ENCODE results near the gene WDFY4.

WDFY4 gene

GRCh38 chr10:48710647-48711275 is 26.1 kb downstream of the WDFY4 start:
- no peak for DNase-seq (ENCODE audit: low read depth)

GRCh38 chr10:48711830-48712229 is 27.2 kb downstream of the WDFY4 start:
- no peak for DNase-seq (ENCODE audit: low read depth)

- DNase-seq (ENCODE audit: low read depth) = no peak
Observed at GRCh38 chr10:48714088-48714487, 29.4 kb downstream of the WDFY4 start.

GRCh38 chr10:48716416-48716815 is 31.7 kb downstream of the WDFY4 start:
- no peak for DNase-seq (ENCODE audit: low read depth)

GRCh38 chr10:48720611-48721010 is 35.9 kb downstream of the WDFY4 start:
- no peak for DNase-seq (ENCODE audit: low read depth)

GRCh38 chr10:48722153-48723145 is 37.8 kb downstream of the WDFY4 start:
- no peak for DNase-seq (ENCODE audit: low read depth)

GRCh38 chr10:48724127-48724526 is 39.5 kb downstream of the WDFY4 start:
- DNase-seq (ENCODE audit: low read depth) = no peak

GRCh38 chr10:48725708-48726107 is 41.0 kb downstream of the WDFY4 start:
- DNase-seq (ENCODE audit: low read depth) = no peak

GRCh38 chr10:48727866-48728265 is 43.2 kb downstream of the WDFY4 start:
- no peak for DNase-seq (ENCODE audit: low read depth)

- no peak for DNase-seq (ENCODE audit: low read depth)
Observed at GRCh38 chr10:48729222-48729621, 44.5 kb downstream of the WDFY4 start.

- no peak for DNase-seq (ENCODE audit: low read depth)
Observed at GRCh38 chr10:48729941-48730457, 45.3 kb downstream of the WDFY4 start.

GRCh38 chr10:48731141-48731540 is 46.5 kb downstream of the WDFY4 start:
- no peak for DNase-seq (ENCODE audit: low read depth)

- DNase-seq (ENCODE audit: low read depth) = no peak
Observed at GRCh38 chr10:48731654-48732053, 47.0 kb downstream of the WDFY4 start.

- no peak for DNase-seq (ENCODE audit: low read depth)
Observed at GRCh38 chr10:48733329-48733728, 48.7 kb downstream of the WDFY4 start.

GRCh38 chr10:48735836-48736390 is 51.2 kb downstream of the WDFY4 start:
- no peak for DNase-seq (ENCODE audit: low read depth)

GRCh38 chr10:48736596-48736995 is 51.9 kb downstream of the WDFY4 start:
- DNase-seq (ENCODE audit: low read depth) = no peak

GRCh38 chr10:48737886-48738285 is 53.2 kb downstream of the WDFY4 start:
- DNase-seq (ENCODE audit: low read depth) = no peak

GRCh38 chr10:48739170-48739569 is 54.5 kb downstream of the WDFY4 start:
- DNase-seq (ENCODE audit: low read depth) = no peak

GRCh38 chr10:48740015-48740707 is 55.5 kb downstream of the WDFY4 start:
- no peak for DNase-seq (ENCODE audit: low read depth)

- no peak for DNase-seq (ENCODE audit: low read depth)
Observed at GRCh38 chr10:48740988-48741387, 56.3 kb downstream of the WDFY4 start.

- no peak for DNase-seq (ENCODE audit: low read depth)
Observed at GRCh38 chr10:48742891-48743860, 58.5 kb downstream of the WDFY4 start.

Data from HS-27A (cell line).